B cell (primary cell): ENCODE data around the gene AMACR. TPM values are rescaled to one million over a fixed set of nuclear protein-coding genes. Genes with fewer than 3 reads are reported as not detected.
"Not testable (repeated sequence)": the region's sequence is repeated elsewhere in the genome, so short reads cannot be mapped to it uniquely, and the experiment has no call there.

Experiments
- ATAC-seq: fragments of 200-7000 bp; cut with Tn5 transposase; one replicate; pipeline ENCODE4 v1.10.0; 2021; ENCODE audit warnings: low read depth, mild to moderate bottlenecking, moderate number of reproducible peaks, moderate library complexity
- CTCF ChIA-PET: fragments of 350-600 bp; sonication (Branson Sonifier 250); formaldehyde crosslinking; loops from one replicate; lab custom pipeline; 2021; ENCODE audit warnings: antibody characterized with exemption, inconsistent platforms; lab: Charles Lee
- POLR2A ChIA-PET: fragments of 350-600 bp; sonication (Branson Sonifier 250); formaldehyde crosslinking; loops from one replicate; lab custom pipeline; 2021; ENCODE audit warnings: antibody characterized with exemption; lab: Charles Lee
- DNase-seq: peaks from one replicate; pipeline ENCODE4 v3.0.0; 2013
- H2AFZ ChIP-seq: 2 replicates; pipeline ENCODE4 v1.6.1; 2012; ENCODE audit warnings: mild to moderate bottlenecking, low read depth, low read length; ENCODE audit not compliant: insufficient read depth, poor library complexity, severe bottlenecking
- H3K27ac ChIP-seq, 2 donors: 1 replicate in 1 of 2; 2 replicates in 1 of 2; pipeline ENCODE4 v1.5.1; 2012 to 2013; ENCODE audit warnings: low read length in 2 of 2, mild to moderate bottlenecking in 2 of 2, moderate library complexity in 1 of 2
- H3K27me3 ChIP-seq, 4 experiments: fragments of 200-600 bp in 1 of 4; sonication (generic) in 1 of 4; replicated peaks in 1 of 4; 1 replicate in 2 of 4; 2 replicates in 2 of 4; pipeline versions ENCODE4 v1.6.1 to v1.7.0; 2013 to 2016; ENCODE audit warnings: low read length in 3 of 4, mild to moderate bottlenecking in 2 of 4, mixed read lengths in 1 of 4, moderate library complexity in 1 of 4; ENCODE audit not compliant: insufficient read depth in 4 of 4, control insufficient read depth in 3 of 4; ENCODE audit errors: control extremely low read depth in 1 of 4
- H3K36me3 ChIP-seq, 2 experiments: replicated peaks in 1 of 2; 1 replicate in 1 of 2; 2 replicates in 1 of 2; pipeline versions ENCODE4 v1.6.1 to v1.7.1; 2013; ENCODE audit warnings: low read length in 1 of 2; ENCODE audit not compliant: insufficient read depth in 2 of 2, control insufficient read depth in 1 of 2; ENCODE audit errors: control extremely low read depth in 1 of 2, extremely low read depth in 1 of 2
- H3K4me1 ChIP-seq, 2 donors: fragments of 200-600 bp in 1 of 2; sonication (generic) in 1 of 2; 1 replicate in 1 of 2; 2 replicates in 1 of 2; pipeline versions ENCODE4 v1.5.1 to v1.6.1; 2013 to 2017; ENCODE audit warnings: low read length in 2 of 2; ENCODE audit not compliant: control insufficient read depth in 2 of 2, insufficient read depth in 2 of 2
- H3K4me2 ChIP-seq: replicated peaks from 2 replicates; pipeline ENCODE3; 2012; ENCODE audit warnings: mild to moderate bottlenecking, low read depth, low read length; ENCODE audit not compliant: poor library complexity, severe bottlenecking
- H3K4me3 ChIP-seq, 5 experiments: fragments of 200-600 bp in 1 of 5; sonication (generic) in 1 of 5; 1 replicate in 3 of 5; 2 replicates in 2 of 5; pipeline versions ENCODE4 v1.5.1 to v1.7.0; 2011 to 2016; ENCODE audit warnings: low read length in 4 of 5, mild to moderate bottlenecking in 4 of 5, low read depth in 2 of 5, control low read depth in 1 of 5, moderate library complexity in 1 of 5; ENCODE audit not compliant: insufficient read depth in 1 of 5; ENCODE audit errors: control extremely low read depth in 1 of 5, extremely low read depth in 1 of 5
- H3K79me2 ChIP-seq: fragments of 200-600 bp; sonication (generic); one replicate; pipeline ENCODE4 v1.6.0; 2016; ENCODE audit warnings: low read length; ENCODE audit not compliant: control insufficient read depth, insufficient read depth
- H3K9ac ChIP-seq: fragments of 200-600 bp; sonication (generic); 2 replicates; pipeline ENCODE4 v1.6.1; 2017; ENCODE audit warnings: mild to moderate bottlenecking, low read length, moderate library complexity
- H3K9me3 ChIP-seq, 3 donors: one replicate each; pipeline versions ENCODE4 v1.6.1 to v1.7.1; 2013; ENCODE audit warnings: low read length in 2 of 3; ENCODE audit not compliant: control insufficient read depth in 2 of 3, insufficient read depth in 1 of 3; ENCODE audit errors: control extremely low read depth in 1 of 3
- H4K20me1 ChIP-seq: 2 replicates; pipeline ENCODE4 v1.6.0; 2012; ENCODE audit warnings: mild to moderate bottlenecking, low read length; ENCODE audit not compliant: insufficient read depth, control insufficient read depth, poor library complexity, severe bottlenecking
- H3K27ac Mint-ChIP-seq: one replicate; pipeline ENCODE4 v1.8.0; 2021; ENCODE audit warnings: mixed read lengths
- H3K27me3 Mint-ChIP-seq: one replicate; pipeline ENCODE4 v1.8.0; 2021; ENCODE audit warnings: mixed read lengths
- H3K4me1 Mint-ChIP-seq: one replicate; pipeline ENCODE4 v1.8.0; 2021; ENCODE audit warnings: mixed read lengths
- H3K4me3 Mint-ChIP-seq: one replicate; pipeline ENCODE4 v1.8.0; 2021; ENCODE audit warnings: mixed read lengths
- H3K9me3 Mint-ChIP-seq: one replicate; pipeline ENCODE4 v1.8.0; 2022; ENCODE audit warnings: mixed read lengths; ENCODE audit not compliant: insufficient read depth
- EZH2 ChIP-seq: IDR thresholded peaks from 2 replicates; pipeline ENCODE4 v1.6.1; 2012; ENCODE audit warnings: borderline replicate concordance, low read depth, mild to moderate bottlenecking, moderate library complexity, low read length; ENCODE audit not compliant: insufficient read depth, poor library complexity, severe bottlenecking
- WGBS: methylation state at CpG from one replicate; pipeline ENCODE4 v1.1.5; 2013; ENCODE audit warnings: missing lambda C conversion rate; ENCODE audit not compliant: insufficient coverage; 5-methylcytosine and 5-hydroxymethylcytosine counted together
- intact Hi-C: fragments of 100-400 bp; cut with micrococcal nuclease; formaldehyde crosslinking; loops from one replicate; pipeline ENCODE4 v1.10.0; 2022
- polyA plus RNA-seq: library from polyadenylated mRNA; depleted of rRNA; stranded (reverse); fragments of >200 nt; gene quantifications from 2 replicates; pipeline ENCODE4 v1.2.3, GENCODE V29; 2012
- total RNA-seq, 2 donors: library from RNA; stranded (reverse); fragments of 120-200 nt in 1 of 2; gene quantifications; 1 replicate in 1 of 2; 2 replicates in 1 of 2; pipeline versions ENCODE4 v1.2.3 to v1.2.4, GENCODE V29; 2013 to 2022
- TF ChIP-seq, protein P1 (sequence below): fragments of 200-600 bp; IDR thresholded peaks from one replicate; pipeline ENCODE4 v1.8.0; 2022; ENCODE audit warnings: antibody characterized with exemption, mild to moderate bottlenecking

AMACR gene
- total and polyA plus RNA-seq, 2 donors (not counting 1 experiment from before 2014, with no cell fraction given), result 2.6 to 5.8 TPM

DNA sequence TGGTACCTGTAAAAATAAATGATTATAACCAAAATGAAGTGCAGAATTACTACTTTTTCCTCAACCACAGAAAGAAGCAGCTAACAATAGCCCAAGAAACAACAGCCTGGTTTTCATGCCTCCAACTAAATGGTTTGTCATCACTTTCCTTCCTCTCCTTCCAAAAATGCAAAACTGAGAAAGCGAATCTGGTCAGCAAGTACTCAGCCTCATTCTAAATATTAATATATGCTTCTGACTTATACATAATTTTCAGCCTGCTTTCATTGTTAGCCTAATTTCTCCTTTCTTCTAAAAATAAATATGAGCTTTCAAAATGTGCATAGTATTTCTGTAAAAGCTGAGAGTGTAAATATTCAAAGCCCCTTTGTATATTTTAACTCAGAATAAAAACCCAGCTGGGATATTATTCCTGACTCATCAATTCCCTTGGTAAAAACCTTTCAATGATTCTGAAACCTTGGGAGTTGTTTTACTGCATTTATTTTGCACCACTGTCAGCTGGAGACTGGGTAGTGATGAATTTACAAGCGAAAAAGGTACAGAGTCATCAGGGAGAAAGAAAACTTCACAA lies 50.2 kb downstream of the AMACR start:
- intact Hi-C loops, result no loop called here
- Histone ChIP-seq H3K27ac (no peak overlapping the region), H2AFZ (no peak overlapping the region), H4K20me1 (no peaks in the 10 kb centered on the region), H3K4me2 (no peak overlapping the region), H3K4me1 (no peaks in the 10 kb centered on the region), H3K9me3 (peaks cover 0 to 5% (median 3%) of the 10 kb centered on the region in 3 donors), H3K36me3 (no peaks in the 10 kb centered on the region), H3K27me3 (peaks cover 0 to 4% (median 2%) of the 10 kb centered on the region in 4 experiments), H3K79me2 (no peaks in the 10 kb centered on the region), H3K9ac (no peak overlapping the region), H3K4me3 (no peak overlapping the region)
- ChIA-PET CTCF (interaction anchor here (1.3 kb wide), 1 partner anchor 13 kb away, joined by 5 read pairs; no protein-coding TSS in a partner anchor), POLR2A (no interaction called here)
- H3K4me1 Mint-ChIP-seq, result no peaks in the 10 kb centered on the region
- H3K27me3 Mint-ChIP-seq, result peaks cover 29% of the 10 kb centered on the region
- H3K9me3 Mint-ChIP-seq, result no peaks in the 10 kb centered on the region
- ATAC-seq (no peak), DNase-seq (no peak)
- H3K27ac Mint-ChIP-seq, result no peak overlapping the region
- no peak for TF ChIP-seq EZH2
- TF ChIP-seq, protein P1, sequence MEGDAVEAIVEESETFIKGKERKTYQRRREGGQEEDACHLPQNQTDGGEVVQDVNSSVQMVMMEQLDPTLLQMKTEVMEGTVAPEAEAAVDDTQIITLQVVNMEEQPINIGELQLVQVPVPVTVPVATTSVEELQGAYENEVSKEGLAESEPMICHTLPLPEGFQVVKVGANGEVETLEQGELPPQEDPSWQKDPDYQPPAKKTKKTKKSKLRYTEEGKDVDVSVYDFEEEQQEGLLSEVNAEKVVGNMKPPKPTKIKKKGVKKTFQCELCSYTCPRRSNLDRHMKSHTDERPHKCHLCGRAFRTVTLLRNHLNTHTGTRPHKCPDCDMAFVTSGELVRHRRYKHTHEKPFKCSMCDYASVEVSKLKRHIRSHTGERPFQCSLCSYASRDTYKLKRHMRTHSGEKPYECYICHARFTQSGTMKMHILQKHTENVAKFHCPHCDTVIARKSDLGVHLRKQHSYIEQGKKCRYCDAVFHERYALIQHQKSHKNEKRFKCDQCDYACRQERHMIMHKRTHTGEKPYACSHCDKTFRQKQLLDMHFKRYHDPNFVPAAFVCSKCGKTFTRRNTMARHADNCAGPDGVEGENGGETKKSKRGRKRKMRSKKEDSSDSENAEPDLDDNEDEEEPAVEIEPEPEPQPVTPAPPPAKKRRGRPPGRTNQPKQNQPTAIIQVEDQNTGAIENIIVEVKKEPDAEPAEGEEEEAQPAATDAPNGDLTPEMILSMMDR, result no peak
- WGBS, result no CpG with 5 or more reads among the region's 2 CpGs
- H3K4me3 Mint-ChIP-seq, result no peak overlapping the region

DNA sequence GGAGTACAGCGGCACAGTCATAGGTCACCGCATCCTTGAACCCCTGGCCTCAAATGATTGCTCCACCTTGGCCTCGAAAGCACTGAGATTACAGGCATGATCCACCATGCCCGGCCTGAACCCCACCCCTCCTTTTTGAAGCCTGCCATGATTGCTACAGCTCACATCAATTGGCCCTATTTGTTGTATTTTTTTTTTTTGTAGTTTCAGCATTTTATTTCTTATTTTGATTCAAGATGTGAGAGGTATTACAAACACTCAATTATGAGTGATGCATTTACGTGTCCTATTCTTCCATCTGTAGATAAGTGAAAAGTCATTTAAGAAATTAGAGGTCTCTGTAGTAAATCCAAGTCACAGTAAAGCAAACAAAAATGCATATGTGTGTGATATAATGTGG lies 55.7 kb downstream of the AMACR start:
- ATAC-seq, H3K4me2 ChIP-seq, H3K27ac ChIP-seq, H3K4me1 Mint-ChIP-seq, H3K9me3 ChIP-seq, H3K36me3 ChIP-seq, H3K9me3 Mint-ChIP-seq, H3K27ac Mint-ChIP-seq, H3K4me1 ChIP-seq, H3K4me3 Mint-ChIP-seq, H3K79me2 ChIP-seq, H3K9ac ChIP-seq, H3K4me3 ChIP-seq, CTCF ChIA-PET, POLR2A ChIA-PET, DNase-seq, H4K20me1 ChIP-seq, H2AFZ ChIP-seq, H3K27me3 ChIP-seq, intact Hi-C loops: not testable (repeated sequence)
- peaks cover 12% of the 10 kb centered on the region for H3K27me3 Mint-ChIP-seq
- 96% methylated on average over 3 of the region's 5 CpGs for WGBS
